PC-3 (cell line): ENCODE measurements around the gene NIT1. TPM values are rescaled to one million over a fixed set of nuclear protein-coding genes. Genes with fewer than 3 reads are reported as not detected.

Experiments used
- ATAC-seq: fragments of 200-7000 bp; cut with Tn5 transposase; 2 replicates; pipeline ENCODE4 v1.9.1; 2020; ENCODE audit warnings: mild to moderate bottlenecking, moderate library complexity
- BruUV-seq: library from RNA; stranded (reverse); fragments of 400-500 nt; replicated peaks from 2 replicates; lab custom pipeline; 2021; lab: Mats Ljungman, UMichigan
- CTCF ChIA-PET: fragments of 300-600 bp; sonication (Branson Sonifier 250); formaldehyde crosslinking; loops from one replicate; lab custom pipeline; 2022; ENCODE audit warnings: antibody characterized with exemption; lab: Charles Lee
- POLR2A ChIA-PET: fragments of 300-600 bp; sonication (Branson Sonifier 250); formaldehyde crosslinking; loops from one replicate; lab custom pipeline; 2022; ENCODE audit warnings: antibody characterized with exemption; ENCODE audit not compliant: unreplicated experiment; lab: Charles Lee
- DNase-seq: peaks from one replicate; pipeline ENCODE4 v3.0.0-alpha.2; 2015
- H2AFZ ChIP-seq: fragments of 300-600 bp; sonication (generic); 2 replicates; pipeline ENCODE4 v1.6.0; 2016; ENCODE audit warnings: antibody characterized with exemption, low read length
- H3F3A ChIP-seq: fragments of 300-600 bp; sonication (generic); one replicate; pipeline ENCODE4 v1.6.0; 2017; ENCODE audit warnings: antibody characterized with exemption, low read length, control low read depth, mild to moderate bottlenecking; ENCODE audit not compliant: unreplicated experiment
- H3K27ac ChIP-seq: fragments of 300-600 bp; sonication (generic); 2 replicates; pipeline ENCODE4 v1.5.1; 2016; ENCODE audit warnings: mild to moderate bottlenecking, low read length
- H3K27me3 ChIP-seq: fragments of 300-600 bp; sonication (generic); 2 replicates; pipeline ENCODE4 v1.6.1; 2016; ENCODE audit warnings: low read length, mixed read lengths
- H3K36me3 ChIP-seq: fragments of 300-600 bp; sonication (generic); 2 replicates; pipeline ENCODE4 v1.6.1; 2016; ENCODE audit warnings: low read depth, mixed run types, low read length, mixed read lengths
- H3K4me1 ChIP-seq: fragments of 300-600 bp; sonication (generic); 2 replicates; pipeline ENCODE4 v1.5.1; 2016; ENCODE audit warnings: low read length; ENCODE audit not compliant: insufficient read depth
- H3K4me2 ChIP-seq: fragments of 300-600 bp; sonication (generic); 2 replicates; pipeline ENCODE4 v1.6.0; 2016; ENCODE audit warnings: low read length
- H3K4me3 ChIP-seq: fragments of 300-600 bp; sonication (generic); 2 replicates; pipeline ENCODE4 v1.5.1; 2016; ENCODE audit warnings: mild to moderate bottlenecking, low read length, mixed read lengths
- H3K79me2 ChIP-seq: fragments of 300-600 bp; sonication (generic); 2 replicates; pipeline ENCODE4 v1.6.1; 2017; ENCODE audit warnings: low read length, mixed read lengths
- H3K9ac ChIP-seq: fragments of 300-600 bp; sonication (generic); 2 replicates; pipeline ENCODE4 v1.6.0; 2016; ENCODE audit warnings: mild to moderate bottlenecking, low read length
- H3K9me2 ChIP-seq: fragments of 300-600 bp; sonication (generic); replicated peaks from 2 replicates; pipeline ENCODE4 v1.6.1; 2016; ENCODE audit warnings: mixed run types, low read length, mixed read lengths
- H3K9me3 ChIP-seq: fragments of 300-600 bp; sonication (generic); 2 replicates; pipeline ENCODE4 v1.6.1; 2016; ENCODE audit warnings: low read length, mixed read lengths
- H4K20me1 ChIP-seq: fragments of 300-600 bp; sonication (generic); 2 replicates; pipeline ENCODE4 v1.6.1; 2016; ENCODE audit warnings: low read length, mixed read lengths
- CTCF ChIP-seq: fragments of 300-600 bp; sonication (generic); conservative IDR thresholded peaks from 2 replicates; pipeline ENCODE4 v1.5.1; 2017; ENCODE audit warnings: antibody characterized with exemption, low read depth, mild to moderate bottlenecking, low read length
- EZH2 ChIP-seq: fragments of 300-600 bp; sonication (generic); IDR thresholded peaks from one replicate; pipeline ENCODE4 v1.6.1; 2017; ENCODE audit warnings: antibody characterized with exemption, mild to moderate bottlenecking, low read length; ENCODE audit not compliant: unreplicated experiment
- EZH2phosphoT487 ChIP-seq: fragments of 300-600 bp; sonication (generic); IDR thresholded peaks from 2 replicates; pipeline ENCODE4 v1.6.1; 2018; ENCODE audit warnings: mild to moderate bottlenecking, antibody characterized with exemption, low read length, borderline replicate concordance
- intact Hi-C: fragments of 100-400 bp; cut with micrococcal nuclease; formaldehyde crosslinking; loops from 2 replicates; pipeline ENCODE4 v1.9.0; 2023
- total RNA-seq: library from RNA; depleted of rRNA; stranded (reverse); fragments of >200 nt; gene quantifications from 2 replicates; pipeline ENCODE4 v1.2.3, GENCODE V29; 2014; rRNA removed

Gene NIT1
- total RNA-seq, 1 experiment from 2014 or later, result 18.1 TPM

- ChIA-PET POLR2A (interaction anchor here (0.5 kb wide), 1 partner anchor 57 kb away, joined by 6 read pairs; the partner anchor contains the start of gene TOMM40L), CTCF (no interaction called here)
- Histone ChIP-seq H3K4me2 (no peak overlapping the region), H3K27ac (no peak overlapping the region), H3K4me1 (peaks cover 19% of the 10 kb centered on the region), H3K9me2 (no peaks in the 10 kb centered on the region), H4K20me1 (no peaks in the 10 kb centered on the region), H3K4me3 (no peak overlapping the region), H3F3A (peaks cover 10% of the 10 kb centered on the region), H3K36me3 (peaks cover 39% of the 10 kb centered on the region; the same call in 1 of the 2 replicates), H3K27me3 (no peaks in the 10 kb centered on the region), H3K9me3 (no peaks in the 10 kb centered on the region), H2AFZ (no peak overlapping the region), H3K9ac (no peak overlapping the region), H3K79me2 (no peaks in the 10 kb centered on the region)
- ATAC-seq (no peak), DNase-seq (no peak)
- TF ChIP-seq EZH2phosphoT487 (no peak), CTCF (no peak), EZH2 (no peak)
- BruUV-seq, result no TSS peak
- intact Hi-C loops, result no loop called here
These were observed 51.0 kb downstream of the NIT1 start for GRCh38 chr1:161168906-161169305.

Other genes starting within 250 kb of the NIT1 start
- gene ITLN1, start 232.9 kb upstream of the NIT1 start, total RNA-seq, result not detected in 2 replicates
- gene ITLN2, start 163.3 kb upstream of the NIT1 start, total RNA-seq, result not detected in 2 replicates
- gene F11R, start 97.0 kb upstream of the NIT1 start, total RNA-seq, result 69.2 and 81.5 TPM in 2 replicates
- 10.2 and 16.5 TPM in 2 replicates for gene TSTD1, start 79.1 kb upstream of the NIT1 start, total RNA-seq
- gene USF1, start 72.1 kb upstream of the NIT1 start, total RNA-seq, result 111 and 113 TPM in 2 replicates
- 0.12 and 0.55 TPM in 2 replicates for gene ARHGAP30, start 48.2 kb upstream of the NIT1 start, total RNA-seq
- 6.8 and 7.0 TPM in 2 replicates for gene NECTIN4, start 28.5 kb upstream of the NIT1 start, total RNA-seq
- 3.2 and 3.3 TPM in 2 replicates for gene KLHDC9, start 19.7 kb upstream of the NIT1 start, total RNA-seq
- 174 and 197 TPM in 2 replicates for gene PFDN2, start 68 bp upstream of the NIT1 start, total RNA-seq
- 23.4 and 39.2 TPM in 2 replicates for gene DEDD, start 14.6 kb downstream of the NIT1 start, total RNA-seq
- gene UFC1, start 35.9 kb downstream of the NIT1 start, total RNA-seq, result 84.6 and 113 TPM in 2 replicates
- 20.6 and 24.4 TPM in 2 replicates for gene USP21, start 41.4 kb downstream of the NIT1 start, total RNA-seq
- gene PPOX, start 48.3 kb downstream of the NIT1 start, total RNA-seq, result 21.8 and 22.9 TPM in 2 replicates
- gene B4GALT3, start 59.4 kb downstream of the NIT1 start, total RNA-seq, result 76.9 and 85.4 TPM in 2 replicates
- gene ADAMTS4, start 80.9 kb downstream of the NIT1 start, total RNA-seq, result 0.52 TPM in 1 of 2 replicates, not detected in the other
- gene NDUFS2, start 84.3 kb downstream of the NIT1 start, total RNA-seq, result 168 TPM in 2 replicates
- not detected in 2 replicates for gene FCER1G, start 97.2 kb downstream of the NIT1 start, total RNA-seq
- gene APOA2, start 105.5 kb downstream of the NIT1 start, total RNA-seq, result not detected in 2 replicates
- gene TOMM40L, start 108.0 kb downstream of the NIT1 start, total RNA-seq, result 23.2 and 26.1 TPM in 2 replicates
- gene NR1I3, start 120.1 kb downstream of the NIT1 start, total RNA-seq, result not detected in 2 replicates
- gene PCP4L1, start 140.6 kb downstream of the NIT1 start, total RNA-seq, result 0.07 TPM in 1 of 2 replicates, not detected in the other
- 0.18 TPM in 1 of 2 replicates, not detected in the other for gene MPZ, start 191.9 kb downstream of the NIT1 start, total RNA-seq
- gene SDHC, start 196.3 kb downstream of the NIT1 start, total RNA-seq, result 26.1 and 30.1 TPM in 2 replicates
- gene CFAP126, start 249.8 kb downstream of the NIT1 start, total RNA-seq, result not detected in 2 replicates